ENCODE measurements around the gene ZNF816.
"Not testable (repeated sequence)": the region's sequence is repeated elsewhere in the genome, so short reads cannot be mapped to it uniquely, and the experiment has no call there.

Gene ZNF816

DNA sequence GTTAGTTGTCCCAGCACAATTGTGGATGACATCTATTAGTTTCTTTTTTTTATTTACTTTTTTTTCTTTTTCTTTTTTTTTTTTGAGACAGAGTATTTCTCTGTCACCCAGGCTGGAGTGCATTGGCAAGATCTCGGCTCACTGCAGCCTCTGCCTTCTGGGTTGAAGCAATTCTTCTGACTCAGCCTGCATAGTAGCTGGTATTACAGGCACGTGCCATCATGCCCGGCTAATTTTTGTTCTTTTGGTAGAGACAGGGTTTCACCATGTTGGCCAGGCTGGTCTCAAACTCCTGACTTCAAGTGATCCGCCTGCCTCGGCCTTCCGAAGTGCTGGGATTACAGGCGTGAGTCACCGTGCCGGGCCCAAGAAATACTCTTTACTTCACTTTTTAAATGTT lies 38.0 kb downstream of the ZNF816 start:
- not testable (repeated sequence) for DNase-seq (ENCODE audit: low spot score)

DNA sequence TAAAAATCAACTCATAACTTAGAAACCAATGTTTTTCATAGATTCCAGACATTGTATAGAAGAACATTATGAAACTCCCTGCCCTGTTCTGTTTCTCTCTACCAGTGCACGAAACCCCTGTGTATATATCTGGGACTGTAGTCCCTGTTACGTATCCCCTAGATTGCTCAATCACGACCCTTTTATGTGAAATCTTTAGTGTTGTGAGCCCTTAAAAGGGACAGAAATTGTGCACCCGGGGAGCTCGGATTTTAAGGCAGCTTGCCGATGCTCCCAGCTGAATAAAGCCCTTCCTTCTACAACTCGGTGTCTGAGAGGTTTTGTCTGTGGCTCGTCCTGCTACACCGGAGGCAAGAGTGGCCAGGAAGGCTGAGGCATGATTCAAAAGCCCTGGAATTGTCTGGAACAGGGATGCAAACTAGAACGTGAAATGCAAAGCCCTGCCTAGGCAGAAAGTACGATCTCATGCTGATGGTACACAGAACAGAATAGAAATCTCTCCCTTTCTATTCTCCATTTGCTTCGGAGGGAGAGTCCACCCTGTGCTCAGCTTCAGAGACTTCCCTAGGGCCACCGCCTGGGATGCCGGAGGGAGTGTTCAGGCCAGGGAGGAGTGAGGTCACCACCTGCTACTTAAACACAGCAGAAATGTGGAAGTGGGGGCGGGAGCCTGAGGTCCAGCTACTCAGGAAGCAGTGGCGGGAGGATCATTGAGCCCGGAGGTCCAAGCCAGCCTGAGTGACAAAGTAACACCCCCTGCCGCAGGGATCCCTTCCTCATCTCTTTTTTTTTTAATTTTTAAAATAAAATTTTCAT lies 38.7 kb downstream of the ZNF816 start:
- DNase-seq (ENCODE audit: low spot score) = no peak

GRCh38 chr19:52922841-52923777 lies 39.6 kb downstream of the ZNF816 start, which contains the start of gene ZNF888:
Gene ZNF888 (minus strand): TSS chr19:52923428. CDS start chr19:52917873, 5,555 bp downstream.
- peak; percentile 58 for DNase-seq (ENCODE audit: low spot score)

GRCh38 chr19:52917531-52917930 lies 45.1 kb downstream of the ZNF816 start:
- no peak for DNase-seq (ENCODE audit: low spot score)

- no peak for DNase-seq (ENCODE audit: low spot score)
Observed at GRCh38 chr19:52910648-52911047, 52.0 kb downstream of the ZNF816 start.

- not testable (repeated sequence) for DNase-seq (ENCODE audit: low spot score)
Observed at GRCh38 chr19:52904052-52904780, 58.5 kb downstream of the ZNF816 start.

DNA sequence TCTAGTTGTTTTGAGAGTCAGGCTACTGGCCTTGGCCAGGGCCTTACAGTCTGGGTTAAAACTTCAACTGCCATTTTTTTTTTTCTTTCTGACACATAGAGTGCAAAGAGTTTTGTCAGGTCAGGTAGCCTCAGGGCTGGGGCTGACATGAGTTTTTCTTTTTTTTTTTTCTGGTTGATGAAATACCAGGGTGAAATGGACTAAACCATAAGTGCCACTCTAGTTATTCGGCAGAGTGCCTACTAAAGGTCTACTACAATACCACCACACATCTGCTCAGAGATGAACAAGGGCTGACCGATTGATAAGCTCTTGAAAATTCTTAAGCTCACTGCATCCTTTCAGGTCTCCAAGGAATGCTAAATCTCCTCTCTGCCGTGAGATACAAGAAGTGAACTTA lies 60.8 kb downstream of the ZNF816 start:
- DNase-seq (ENCODE audit: low spot score) = no peak
